HUES64 (cell line): ENCODE results near the gene UHMK1.

Experiments
- H3K27ac ChIP-seq: 2 replicates; pipeline ENCODE4 v1.7.0; 2013; ENCODE audit warnings: low read depth, low read length, inconsistent platforms
- H3K27me3 ChIP-seq: 2 replicates; pipeline ENCODE4 v1.6.1; 2013; ENCODE audit warnings: mild to moderate bottlenecking, low read length; ENCODE audit not compliant: insufficient read depth
- H3K36me3 ChIP-seq: 2 replicates; pipeline ENCODE4 v1.6.1; 2013; ENCODE audit warnings: mild to moderate bottlenecking, low read length; ENCODE audit not compliant: insufficient read depth
- H3K4me1 ChIP-seq: 2 replicates; pipeline ENCODE4 v1.6.1; 2013; ENCODE audit warnings: mild to moderate bottlenecking, low read length, moderate library complexity; ENCODE audit not compliant: insufficient read depth
- H3K4me3 ChIP-seq: 2 replicates; pipeline ENCODE4 v1.5.1; 2013; ENCODE audit warnings: mild to moderate bottlenecking, low read length, moderate library complexity
- H3K9ac ChIP-seq: 2 replicates; pipeline ENCODE4 v1.6.1; 2013; ENCODE audit warnings: mild to moderate bottlenecking, low read depth, low read length
- H3K9me3 ChIP-seq: 2 replicates; pipeline ENCODE4 v1.6.1; 2013; ENCODE audit warnings: low read depth, low read length; ENCODE audit not compliant: insufficient read depth
- WGBS: fragments of 150-250, 120-280 bp; methylation state at CpG from one replicate; pipeline ENCODE4 v1.1.7; 2013; ENCODE audit warnings: missing lambda C conversion rate; 5-methylcytosine and 5-hydroxymethylcytosine counted together

The UHMK1 gene

GRCh38 chr1:162530307-162530987, 32.8 kb downstream of the UHMK1 start:
- Histone ChIP-seq H3K9me3 (no peaks in the 10 kb centered on the region), H3K36me3 (peaks cover 20% of the 10 kb centered on the region), H3K4me1 (peaks cover 11% of the 10 kb centered on the region), H3K4me3 (no peak overlapping the region), H3K27me3 (no peaks in the 10 kb centered on the region), H3K27ac (no peak overlapping the region), H3K9ac (no peak overlapping the region)
- WGBS = 51% methylated on average over 7 of the region's 7 CpGs

GRCh38 chr1:162530988-162531319, 33.3 kb downstream of the UHMK1 start:
- Histone ChIP-seq H3K9ac (no peak overlapping the region), H3K4me3 (no peak overlapping the region), H3K27ac (no peak overlapping the region), H3K4me1 (peaks cover 11% of the 10 kb centered on the region), H3K9me3 (no peaks in the 10 kb centered on the region), H3K27me3 (no peaks in the 10 kb centered on the region), H3K36me3 (peaks cover 15% of the 10 kb centered on the region)
- WGBS = 93% methylated on average over 1 of the region's 1 CpG

GRCh38 chr1:162535501-162535900, 37.9 kb downstream of the UHMK1 start:
- no peaks in the 10 kb centered on the region for H3K36me3 ChIP-seq
- H3K4me3 ChIP-seq = no peak overlapping the region
- no peak overlapping the region for H3K27ac ChIP-seq
- H3K27me3 ChIP-seq = no peaks in the 10 kb centered on the region
- 94% methylated on average over 1 of the region's 1 CpG for WGBS
- H3K9me3 ChIP-seq = no peaks in the 10 kb centered on the region
- H3K9ac ChIP-seq = no peak overlapping the region
- peaks cover 4% of the 10 kb centered on the region for H3K4me1 ChIP-seq

- Histone ChIP-seq H3K27ac (no peak overlapping the region), H3K9ac (no peak overlapping the region), H3K36me3 (no peaks in the 10 kb centered on the region), H3K27me3 (no peaks in the 10 kb centered on the region), H3K9me3 (no peaks in the 10 kb centered on the region), H3K4me1 (no peaks in the 10 kb centered on the region), H3K4me3 (no peak overlapping the region)
- WGBS = 94% methylated on average over 2 of the region's 2 CpGs
Measured at GRCh38 chr1:162536511-162536910, 38.9 kb downstream of the UHMK1 start.

GRCh38 chr1:162537216-162537615, 39.6 kb downstream of the UHMK1 start:
- no peaks in the 10 kb centered on the region for H3K4me1 ChIP-seq
- H3K9me3 ChIP-seq = no peaks in the 10 kb centered on the region

DNA sequence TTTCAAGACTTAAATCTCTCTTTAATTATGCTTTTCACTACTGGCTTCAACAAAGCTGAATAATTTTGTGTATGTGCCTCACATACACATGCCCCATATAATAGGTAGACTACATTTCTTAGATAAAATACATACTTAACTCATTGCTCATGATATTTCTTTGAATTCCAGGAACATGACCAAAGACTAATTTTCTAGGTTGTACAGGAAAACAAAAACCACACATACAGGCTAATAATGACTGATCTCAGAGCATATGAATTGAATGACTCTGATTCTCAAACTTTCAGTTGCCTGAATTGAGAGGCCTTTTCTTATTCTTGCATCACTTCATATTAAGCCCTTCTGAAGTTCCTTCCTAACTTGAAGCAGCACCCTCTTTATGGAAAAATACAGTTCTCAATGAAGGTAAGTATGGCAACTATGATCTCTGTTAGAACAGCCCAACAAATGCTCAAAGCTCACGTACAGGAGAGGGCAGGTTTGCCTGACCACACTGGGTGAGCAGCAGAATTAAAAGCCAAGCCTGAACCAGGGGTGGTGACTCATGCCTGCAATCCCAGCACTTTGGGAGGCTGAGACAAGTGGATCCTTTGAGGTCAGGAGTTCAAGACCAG, 41.3 kb downstream of the UHMK1 start:
- no peak overlapping the region for H3K27ac ChIP-seq

More at GRCh38 chr1:162537216-162537615, 39.6 kb downstream of the UHMK1 start:
- no peaks in the 10 kb centered on the region for H3K36me3 ChIP-seq
- no peak overlapping the region for H3K4me3 ChIP-seq
- no peak overlapping the region for H3K27ac ChIP-seq
- no peak overlapping the region for H3K9ac ChIP-seq
- no peaks in the 10 kb centered on the region for H3K27me3 ChIP-seq
- 86% methylated on average over 1 of the region's 2 CpGs for WGBS

GRCh38 chr1:162541619-162542141, 44.1 kb downstream of the UHMK1 start:
- Histone ChIP-seq H3K4me1 (no peaks in the 10 kb centered on the region), H3K9me3 (no peaks in the 10 kb centered on the region), H3K9ac (no peak overlapping the region), H3K36me3 (no peaks in the 10 kb centered on the region), H3K27ac (no peak overlapping the region), H3K4me3 (no peak overlapping the region), H3K27me3 (no peaks in the 10 kb centered on the region)
- WGBS = 77% methylated on average over 4 of the region's 5 CpGs

More for the DNA sequence above, 41.3 kb downstream of the UHMK1 start:
- 84% methylated on average over 1 of the region's 1 CpG for WGBS
- Histone ChIP-seq H3K9me3 (no peaks in the 10 kb centered on the region), H3K27me3 (no peaks in the 10 kb centered on the region), H3K4me1 (no peaks in the 10 kb centered on the region), H3K9ac (no peak overlapping the region), H3K4me3 (no peak overlapping the region), H3K36me3 (no peaks in the 10 kb centered on the region)

DNA sequence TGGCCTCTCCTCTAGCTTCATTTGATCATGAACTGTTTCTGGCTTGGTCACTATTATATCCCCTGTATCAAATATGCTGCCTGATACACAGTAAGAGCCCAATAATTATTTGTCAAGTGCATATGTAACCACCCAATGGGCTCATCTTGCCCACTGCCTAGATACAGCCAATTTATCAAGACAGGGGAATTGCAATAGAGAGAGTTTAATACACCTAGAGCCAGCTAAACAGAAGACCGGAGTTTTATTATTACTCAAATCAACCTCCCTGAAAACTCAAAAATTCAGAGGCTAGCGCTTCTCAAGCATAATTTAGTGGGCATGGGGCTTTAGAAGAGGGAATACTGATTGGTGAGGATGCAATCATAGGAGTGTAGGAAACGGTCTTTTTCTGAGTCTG, 45.6 kb downstream of the UHMK1 start:
- 96% methylated on average over 3 of the region's 3 CpGs for WGBS

DNA sequence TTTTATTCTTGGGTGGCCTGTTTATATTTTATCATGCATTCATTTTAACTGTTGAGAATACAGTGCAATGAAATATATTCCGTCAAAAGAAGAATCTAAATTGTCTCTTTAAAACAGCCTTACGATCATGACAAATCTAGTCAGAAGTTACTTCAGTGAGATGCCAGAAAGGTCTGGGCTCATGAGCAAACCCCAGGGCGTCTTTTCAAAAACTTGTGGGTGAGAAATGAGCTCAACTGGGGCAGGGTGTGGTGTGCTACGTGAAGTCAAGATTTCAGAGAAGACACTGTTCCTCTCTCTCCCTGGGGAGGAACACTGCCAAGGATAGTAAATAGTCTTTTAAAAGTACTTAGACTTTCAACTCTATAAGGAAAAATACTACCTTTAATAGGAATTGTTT, 50.6 kb downstream of the UHMK1 start:
- Histone ChIP-seq H3K4me1 (no peaks in the 10 kb centered on the region), H3K27me3 (no peaks in the 10 kb centered on the region), H3K36me3 (no peaks in the 10 kb centered on the region), H3K27ac (no peak overlapping the region), H3K9me3 (no peaks in the 10 kb centered on the region), H3K4me3 (no peak overlapping the region), H3K9ac (no peak overlapping the region)
- WGBS = 94% methylated on average over 3 of the region's 4 CpGs

More for the DNA sequence above, 45.6 kb downstream of the UHMK1 start:
- H3K36me3 ChIP-seq = no peaks in the 10 kb centered on the region
- H3K27ac ChIP-seq = no peak overlapping the region
- H3K4me1 ChIP-seq = no peaks in the 10 kb centered on the region
- H3K4me3 ChIP-seq = no peak overlapping the region
- H3K9me3 ChIP-seq = no peaks in the 10 kb centered on the region
- no peak overlapping the region for H3K9ac ChIP-seq
- no peaks in the 10 kb centered on the region for H3K27me3 ChIP-seq

- Histone ChIP-seq H3K9me3 (no peaks in the 10 kb centered on the region), H3K4me1 (no peaks in the 10 kb centered on the region), H3K9ac (no peak overlapping the region), H3K36me3 (no peaks in the 10 kb centered on the region), H3K27ac (no peak overlapping the region), H3K27me3 (no peaks in the 10 kb centered on the region), H3K4me3 (no peak overlapping the region)
- WGBS = 100% methylated on average over 1 of the region's 2 CpGs
Measured at GRCh38 chr1:162549001-162549400, 51.4 kb downstream of the UHMK1 start.

DNA sequence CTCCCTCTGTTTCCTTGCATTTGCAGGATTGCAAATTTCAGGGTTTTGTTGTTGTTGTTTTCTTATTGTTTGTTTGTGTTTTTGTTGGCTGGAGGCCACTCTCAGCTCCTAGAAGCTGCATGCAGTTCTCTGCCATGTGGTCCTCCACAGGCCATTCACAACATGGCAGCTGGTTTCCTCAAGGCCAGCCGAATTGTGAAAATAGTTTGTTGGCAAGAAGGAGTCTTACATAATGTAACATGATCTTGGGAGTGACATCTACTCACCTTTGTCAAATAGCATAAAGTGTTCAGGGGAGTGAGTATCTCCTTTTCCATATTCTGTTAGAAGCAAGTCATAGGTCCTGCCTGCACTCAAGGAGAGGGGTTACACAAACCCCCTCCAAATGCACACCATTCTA, 53.3 kb downstream of the UHMK1 start:
- no peaks in the 10 kb centered on the region for H3K4me1 ChIP-seq
- 89% methylated on average over 1 of the region's 1 CpG for WGBS
- no peaks in the 10 kb centered on the region for H3K36me3 ChIP-seq
- no peak overlapping the region for H3K9ac ChIP-seq
- H3K27ac ChIP-seq = no peak overlapping the region
- H3K9me3 ChIP-seq = no peaks in the 10 kb centered on the region
- no peak overlapping the region for H3K4me3 ChIP-seq
- no peaks in the 10 kb centered on the region for H3K27me3 ChIP-seq
